Neural progenitor cell (in vitro differentiated cells): Measurements from ENCODE around the gene SLC35F2.

Experiments used
- CTCF ChIP-seq: fragments of 200-600 bp; sonication (generic); IDR thresholded peaks from 2 replicates; pipeline ENCODE4 v1.5.1; 2017; ENCODE audit warnings: antibody characterized with exemption, mild to moderate bottlenecking
- EZH2phosphoT487 ChIP-seq: fragments of 200-600 bp; sonication (generic); IDR thresholded peaks from 2 replicates; pipeline ENCODE4 v1.6.1; 2017; ENCODE audit warnings: antibody characterized with exemption

GRCh38 chr11:107744736-107745135 lies 113.9 kb downstream of the SLC35F2 start:
- TF ChIP-seq CTCF (no peak), EZH2phosphoT487 (no peak)
